Mesenchymal stem cell (in vitro differentiated cells and primary cell): ENCODE results near the gene RSRP1.

ENCODE experiments used
- DNase-seq: peaks from one replicate; pipeline ENCODE4 v3.0.0-alpha.2; 2013
- H2AFZ ChIP-seq: one replicate; pipeline ENCODE4 v1.6.1; 2013; ENCODE audit warnings: low read depth, mild to moderate bottlenecking, control low read depth, inconsistent platforms, low read length, moderate library complexity
- H2AK5ac ChIP-seq: 2 replicates; pipeline ENCODE4 v1.6.1; 2013; ENCODE audit warnings: low read length, moderate library complexity, mild to moderate bottlenecking, inconsistent platforms; ENCODE audit not compliant: severe bottlenecking
- H2BK120ac ChIP-seq: one replicate; pipeline ENCODE4 v1.6.1; 2013; ENCODE audit warnings: low read depth, mild to moderate bottlenecking, inconsistent platforms, low read length, moderate library complexity
- H2BK12ac ChIP-seq, 2 experiments: one replicate each; pipeline ENCODE4 v1.6.1; 2013; ENCODE audit warnings: inconsistent platforms in 2 of 2, low read length in 2 of 2, mild to moderate bottlenecking in 2 of 2, moderate library complexity in 2 of 2, control low read depth in 1 of 2
- H2BK15ac ChIP-seq: one replicate; pipeline ENCODE4 v1.6.1; 2013; ENCODE audit warnings: mild to moderate bottlenecking, low read depth, inconsistent platforms; ENCODE audit not compliant: poor library complexity, severe bottlenecking
- H2BK5ac ChIP-seq: 2 replicates; pipeline ENCODE4 v1.6.1; 2013; ENCODE audit warnings: low read depth, mild to moderate bottlenecking, low read length, control low read depth, inconsistent platforms; ENCODE audit not compliant: poor library complexity, severe bottlenecking
- H3K14ac ChIP-seq, 2 experiments: one replicate each; pipeline ENCODE4 v1.6.1; 2013; ENCODE audit warnings: inconsistent platforms in 2 of 2, low read length in 2 of 2, control low read depth in 1 of 2, mild to moderate bottlenecking in 1 of 2, moderate library complexity in 1 of 2
- H3K18ac ChIP-seq, 2 experiments: one replicate each; pipeline ENCODE4 v1.6.1; 2013; ENCODE audit warnings: inconsistent platforms in 2 of 2, low read length in 2 of 2, control low read depth in 1 of 2, low read depth in 1 of 2, mild to moderate bottlenecking in 1 of 2
- H3K23ac ChIP-seq, 2 experiments: one replicate each; pipeline ENCODE4 v1.6.1; 2013; ENCODE audit warnings: inconsistent platforms in 2 of 2, low read length in 2 of 2, mild to moderate bottlenecking in 2 of 2, moderate library complexity in 2 of 2, control low read depth in 1 of 2
- H3K27ac ChIP-seq: 2 replicates; pipeline ENCODE4 v1.5.1; 2013; ENCODE audit warnings: mild to moderate bottlenecking, moderate library complexity, low read length, control low read depth, inconsistent platforms; ENCODE audit not compliant: poor library complexity, severe bottlenecking
- H3K27me3 ChIP-seq, 2 experiments: 2 replicates each; pipeline versions ENCODE4 v1.6.1 to v1.7.0; 2013; ENCODE audit warnings: low read length in 2 of 2, mild to moderate bottlenecking in 2 of 2, moderate library complexity in 2 of 2, control low read depth in 1 of 2, inconsistent platforms in 1 of 2; ENCODE audit not compliant: control insufficient read depth in 1 of 2, insufficient read depth in 1 of 2
- H3K36me3 ChIP-seq, 2 experiments: 2 replicates each; pipeline versions ENCODE4 v1.6.1 to v1.7.0; 2013; ENCODE audit warnings: low read length in 2 of 2, control low read depth in 1 of 2, inconsistent platforms in 1 of 2, low read depth in 1 of 2, mild to moderate bottlenecking in 1 of 2; ENCODE audit not compliant: insufficient read depth in 2 of 2, control insufficient read depth in 1 of 2
- H3K4ac ChIP-seq, 2 experiments: one replicate each; pipeline ENCODE4 v1.6.1; 2013; ENCODE audit warnings: inconsistent platforms in 2 of 2, low read length in 2 of 2, mild to moderate bottlenecking in 2 of 2, moderate library complexity in 2 of 2, control low read depth in 1 of 2, low read depth in 1 of 2
- H3K4me1 ChIP-seq: 2 replicates; pipeline ENCODE4 v1.6.1; 2013; ENCODE audit warnings: low read depth, low read length, control low read depth; ENCODE audit not compliant: control insufficient read depth, insufficient read depth
- H3K4me2 ChIP-seq: 2 replicates; pipeline ENCODE4 v1.6.1; 2013; ENCODE audit warnings: low read length, mild to moderate bottlenecking, inconsistent platforms; ENCODE audit not compliant: poor library complexity, severe bottlenecking
- H3K4me3 ChIP-seq, 2 experiments: 2 replicates each; pipeline versions ENCODE4 v1.5.1 to v1.7.0; 2013; ENCODE audit warnings: low read length in 2 of 2, mild to moderate bottlenecking in 2 of 2, control low read depth in 1 of 2, low read depth in 1 of 2; ENCODE audit not compliant: insufficient read depth in 1 of 2
- H3K79me1 ChIP-seq: replicated peaks from 2 replicates; pipeline ENCODE4 v1.6.1; 2013; ENCODE audit warnings: mild to moderate bottlenecking, control low read depth, low read length, inconsistent platforms; ENCODE audit not compliant: poor library complexity, severe bottlenecking
- H3K9ac ChIP-seq: 2 replicates; pipeline ENCODE4 v1.7.0; 2013; ENCODE audit warnings: mild to moderate bottlenecking, low read length, moderate library complexity
- H3K9me3 ChIP-seq: 2 replicates; pipeline ENCODE4 v1.7.0; 2013; ENCODE audit warnings: mild to moderate bottlenecking, low read length; ENCODE audit not compliant: control insufficient read depth
- H4K8ac ChIP-seq: one replicate; pipeline ENCODE4 v1.6.1; 2013; ENCODE audit warnings: inconsistent platforms, mild to moderate bottlenecking, low read length, moderate library complexity
- H4K91ac ChIP-seq: one replicate; pipeline ENCODE4 v1.6.1; 2013; ENCODE audit warnings: mild to moderate bottlenecking, low read length, inconsistent platforms
- WGBS: methylation state at CpG from one replicate; pipeline ENCODE4 v1.1.7; 2013; ENCODE audit warnings: mixed read lengths; 5-methylcytosine and 5-hydroxymethylcytosine counted together

Gene RSRP1

GRCh38 chr1:25217015-25217414, 30.2 kb downstream of the RSRP1 start:
- Histone ChIP-seq H3K36me3 (peaks cover 13 to 32% of the 10 kb centered on the region in 2 experiments), H2BK5ac (no peak overlapping the region), H3K9me3 (no peaks in the 10 kb centered on the region), H4K91ac (no peak overlapping the region), H3K79me1 (no peaks in the 10 kb centered on the region), H2AFZ (no peak overlapping the region), H3K23ac (no peak overlapping the region), H2BK15ac (no peak overlapping the region), H2BK120ac (no peak overlapping the region), H3K4ac (no peak overlapping the region), H2BK12ac (no peak overlapping the region), H3K14ac (no peak overlapping the region), H3K4me2 (no peak overlapping the region), H3K4me3 (no peak overlapping the region), H3K4me1 (no peaks in the 10 kb centered on the region), H3K9ac (no peak overlapping the region), H4K8ac (no peak overlapping the region), H3K18ac (no peak overlapping the region), H3K27me3 (no peaks in the 10 kb centered on the region), H3K27ac (no peak overlapping the region), H2AK5ac (no peak overlapping the region)
- WGBS, result 97% methylated on average over 3 of the region's 3 CpGs
- no peak for DNase-seq

GRCh38 chr1:25216123-25216522, 31.1 kb downstream of the RSRP1 start:
- no peak overlapping the region for H3K4ac ChIP-seq
- no peak overlapping the region for H3K14ac ChIP-seq
- no peak overlapping the region for H3K27ac ChIP-seq
- no peak overlapping the region for H3K23ac ChIP-seq
- H3K9ac ChIP-seq, result no peak overlapping the region
- no peak overlapping the region for H3K18ac ChIP-seq
- peaks cover 10 to 23% of the 10 kb centered on the region in 2 experiments for H3K36me3 ChIP-seq
- no peak overlapping the region for H3K4me3 ChIP-seq
- H2BK15ac ChIP-seq, result no peak overlapping the region
- no peak overlapping the region for H3K4me2 ChIP-seq
- no peak overlapping the region for H2AK5ac ChIP-seq
- H2BK12ac ChIP-seq, result no peak overlapping the region
- H3K79me1 ChIP-seq, result no peaks in the 10 kb centered on the region
- DNase-seq, result no peak
- no peak overlapping the region for H4K91ac ChIP-seq
- H4K8ac ChIP-seq, result no peak overlapping the region
- no peaks in the 10 kb centered on the region for H3K4me1 ChIP-seq
- no peak overlapping the region for H2BK120ac ChIP-seq
- H2AFZ ChIP-seq, result no peak overlapping the region
- 81% methylated on average over 4 of the region's 4 CpGs for WGBS
- H3K9me3 ChIP-seq, result no peaks in the 10 kb centered on the region
- H2BK5ac ChIP-seq, result no peak overlapping the region
- peaks cover 0 to 4% of the 10 kb centered on the region in 2 experiments for H3K27me3 ChIP-seq

- no peak overlapping the region for H3K4me2 ChIP-seq
- no peak overlapping the region for H3K4ac ChIP-seq
- H2BK120ac ChIP-seq, result no peak overlapping the region
- DNase-seq, result no peak
- no peak overlapping the region for H2AK5ac ChIP-seq
- H3K27ac ChIP-seq, result no peak overlapping the region
- H2BK15ac ChIP-seq, result no peak overlapping the region
- no peak overlapping the region for H3K4me3 ChIP-seq
- WGBS, result 68% methylated on average over 4 of the region's 5 CpGs
- no peak overlapping the region for H3K14ac ChIP-seq
- H3K9me3 ChIP-seq, result no peaks in the 10 kb centered on the region
- no peak overlapping the region for H3K18ac ChIP-seq
- H4K8ac ChIP-seq, result no peak overlapping the region
- H3K79me1 ChIP-seq, result no peaks in the 10 kb centered on the region
- no peaks in the 10 kb centered on the region for H3K4me1 ChIP-seq
- H4K91ac ChIP-seq, result no peak overlapping the region
- H3K23ac ChIP-seq, result no peak overlapping the region
- H2AFZ ChIP-seq, result no peak overlapping the region
- H2BK12ac ChIP-seq, result no peak overlapping the region
- H2BK5ac ChIP-seq, result no peak overlapping the region
- no peaks in the 10 kb centered on the region for H3K36me3 ChIP-seq
- H3K9ac ChIP-seq, result no peak overlapping the region
- H3K27me3 ChIP-seq, result peaks cover 16 to 18% of the 10 kb centered on the region in 2 experiments
These were observed 34.5 kb downstream of the RSRP1 start for GRCh38 chr1:25212725-25213124.

- H2AK5ac ChIP-seq, result no peak overlapping the region
- H3K14ac ChIP-seq, result no peak overlapping the region
- H3K4ac ChIP-seq, result no peak overlapping the region
- 44% methylated on average over 2 of the region's 3 CpGs for WGBS
- H3K9ac ChIP-seq, result no peak overlapping the region
- no peak overlapping the region for H4K8ac ChIP-seq
- H2AFZ ChIP-seq, result no peak overlapping the region
- H3K4me2 ChIP-seq, result no peak overlapping the region
- no peak overlapping the region for H3K18ac ChIP-seq
- no peak overlapping the region for H4K91ac ChIP-seq
- no peak overlapping the region for H2BK120ac ChIP-seq
- no peak overlapping the region for H3K23ac ChIP-seq
- H3K9me3 ChIP-seq, result no peaks in the 10 kb centered on the region
- H3K4me1 ChIP-seq, result no peaks in the 10 kb centered on the region
- H2BK15ac ChIP-seq, result no peak overlapping the region
- no peak overlapping the region for H2BK5ac ChIP-seq
- H2BK12ac ChIP-seq, result no peak overlapping the region
- H3K27me3 ChIP-seq, result peaks cover 19 to 28% of the 10 kb centered on the region in 2 experiments
- no peak for DNase-seq
- no peak overlapping the region for H3K27ac ChIP-seq
- no peaks in the 10 kb centered on the region for H3K79me1 ChIP-seq
- H3K4me3 ChIP-seq, result no peak overlapping the region
- no peaks in the 10 kb centered on the region for H3K36me3 ChIP-seq
These were observed 36.5 kb downstream of the RSRP1 start for GRCh38 chr1:25210728-25211127.
